GM12878 (cell line): ENCODE results near the gene CLINT1. TPM values are rescaled to one million over a fixed set of nuclear protein-coding genes. Genes with fewer than 3 reads are reported as not detected.

Experiments used
- BCL11A ChIP-seq: IDR thresholded peaks from 2 replicates; pipeline ENCODE4 v1.6.1; 2011; ENCODE audit warnings: low read depth, low read length
- BRCA1 ChIP-seq: IDR thresholded peaks from 2 replicates; pipeline ENCODE4 v1.6.1; 2011; ENCODE audit warnings: low read depth, low read length, improper control_type of control experiment
- CBX3 ChIP-seq: fragments of 200-600 bp; sonication (generic); IDR thresholded peaks from 2 replicates; pipeline ENCODE4 v1.6.1; 2016; ENCODE audit warnings: low read depth, borderline replicate concordance
- CREM ChIP-seq: IDR thresholded peaks from 2 replicates; pipeline ENCODE4 v1.6.1; 2014; ENCODE audit warnings: antibody characterized with exemption, low read depth
- EP300 ChIP-seq, 2 experiments: fragments of 150-350 bp in 1 of 2; IDR thresholded peaks; 2 replicates each; pipeline ENCODE4 v1.6.1; 2011 to 2012; ENCODE audit warnings: low read depth in 2 of 2, low read length in 2 of 2, borderline replicate concordance in 1 of 2, improper control_type of control experiment in 1 of 2, inconsistent platforms in 1 of 2; ENCODE audit not compliant: control insufficient read depth in 1 of 2
- ETV6 ChIP-seq, 2 experiments: fragments of 450-650 bp in 1 of 2; IDR thresholded peaks in 1 of 2; conservative IDR thresholded peaks in 1 of 2; 2 replicates each; pipeline ENCODE4 v1.6.1; 2014; ENCODE audit warnings: antibody characterized with exemption in 1 of 2, borderline replicate concordance in 1 of 2, low read depth in 1 of 2, mild to moderate bottlenecking in 1 of 2, moderate library complexity in 1 of 2
- FOS ChIP-seq: IDR thresholded peaks from 3 replicates; pipeline ENCODE4 v1.6.1; 2011; ENCODE audit warnings: borderline replicate concordance; ENCODE audit not compliant: insufficient read length; ENCODE audit errors: extremely low read depth
- HDAC6 ChIP-seq: fragments of 200-600 bp; sonication (generic); IDR thresholded peaks from one replicate; pipeline ENCODE4 v1.8.0; 2017; ENCODE audit warnings: antibody characterized with exemption; ENCODE audit not compliant: unreplicated experiment
- HDGF ChIP-seq: fragments of 450-650 bp; IDR thresholded peaks from 2 replicates; pipeline ENCODE4 v1.6.1; 2016; ENCODE audit warnings: antibody characterized with exemption
- MEF2A ChIP-seq: IDR thresholded peaks from 2 replicates; pipeline ENCODE4 v1.6.1; 2011; ENCODE audit warnings: low read depth, mild to moderate bottlenecking, low read length, moderate library complexity; ENCODE audit not compliant: insufficient read depth
- RBBP5 ChIP-seq: fragments of 200-600 bp; sonication (generic); conservative IDR thresholded peaks from 2 replicates; pipeline ENCODE4 v1.6.1; 2016
- RUNX3 ChIP-seq: IDR thresholded peaks from 2 replicates; pipeline ENCODE4 v1.6.1; 2012; ENCODE audit warnings: low read length, inconsistent platforms
- SREBF2 ChIP-seq: IDR thresholded peaks from 2 replicates; pipeline ENCODE4 v1.6.1; 2012; ENCODE audit warnings: mild to moderate bottlenecking, low read length
- STAT1 ChIP-seq: fragments of 450-650 bp; conservative IDR thresholded peaks from 2 replicates; pipeline ENCODE4 v1.6.1; 2014; ENCODE audit warnings: antibody characterized with exemption, mild to moderate bottlenecking
- TARDBP ChIP-seq: IDR thresholded peaks from 2 replicates; pipeline ENCODE4 v1.6.1; 2016; ENCODE audit warnings: borderline replicate concordance
- WRNIP1 ChIP-seq: IDR thresholded peaks from 2 replicates; pipeline ENCODE4 v1.6.1; 2011; ENCODE audit warnings: low read depth, low read length, improper control_type of control experiment, borderline replicate concordance
- polyA plus RNA-seq, 11 experiments: library from polyadenylated mRNA; depleted of rRNA in 4 of 11; unstranded in 6 of 11; stranded (reverse) in 5 of 11; fragments of >200 nt; fragmentation: Nextera tagmentation in 4 of 11; fragmentation: Illumina TruSeq in 1 of 11; extraction: Ambion mirVana in 4 of 11; extraction: Trizol in 1 of 11; gene quantifications; 1 replicate in 1 of 11; 2 replicates in 10 of 11; pipeline versions ENCODE4 v1.2.1 to v1.2.3, GENCODE V29; 2011 to 2016; ENCODE audit warnings: inconsistent platforms in 2 of 11, missing spikeins in 2 of 11, low read depth in 1 of 11
- total RNA-seq, 4 experiments: library from RNA; depleted of rRNA in 3 of 4; stranded (reverse); fragments of >200 nt in 3 of 4; fragmentation: Illumina TruSeq in 1 of 4; extraction: Trizol in 1 of 4; gene quantifications; 2 replicates each; pipeline versions ENCODE4 v1.2.1 to v1.2.3, GENCODE V29; 2013 to 2021
- TF ChIP-seq, protein P1 (sequence below): IDR thresholded peaks from 2 replicates; pipeline ENCODE4 v1.6.1; 2011; ENCODE audit warnings: borderline replicate concordance, low read depth, mild to moderate bottlenecking, moderate library complexity, low read length; ENCODE audit not compliant: insufficient read depth, poor library complexity, severe bottlenecking
- TF ChIP-seq, protein P2 (sequence below): fragments of 150-350 bp; IDR thresholded peaks from 2 replicates; pipeline ENCODE4 v1.6.1; 2014; ENCODE audit warnings: mild to moderate bottlenecking, low read depth, low read length
- TF ChIP-seq, protein P3 (sequence below): fragments of 450-650 bp; formaldehyde crosslinking; IDR thresholded peaks from 2 replicates; pipeline ENCODE4 v1.4.0; 2020; ENCODE audit warnings: mild to moderate bottlenecking, moderate library complexity
- TF ChIP-seq, protein P4 (sequence below): fragments of 450-650 bp; IDR thresholded peaks from 2 replicates; pipeline ENCODE4 v1.6.1; 2017; ENCODE audit warnings: mild to moderate bottlenecking, low read depth, inconsistent platforms; ENCODE audit not compliant: poor library complexity, severe bottlenecking

Gene CLINT1
- total and polyA plus RNA-seq, 10 of the 15 experiments (the other 5 are each of a cell fraction or from before 2014, with no cell fraction given): 30.0 to 136 (median 105) TPM

DNA sequence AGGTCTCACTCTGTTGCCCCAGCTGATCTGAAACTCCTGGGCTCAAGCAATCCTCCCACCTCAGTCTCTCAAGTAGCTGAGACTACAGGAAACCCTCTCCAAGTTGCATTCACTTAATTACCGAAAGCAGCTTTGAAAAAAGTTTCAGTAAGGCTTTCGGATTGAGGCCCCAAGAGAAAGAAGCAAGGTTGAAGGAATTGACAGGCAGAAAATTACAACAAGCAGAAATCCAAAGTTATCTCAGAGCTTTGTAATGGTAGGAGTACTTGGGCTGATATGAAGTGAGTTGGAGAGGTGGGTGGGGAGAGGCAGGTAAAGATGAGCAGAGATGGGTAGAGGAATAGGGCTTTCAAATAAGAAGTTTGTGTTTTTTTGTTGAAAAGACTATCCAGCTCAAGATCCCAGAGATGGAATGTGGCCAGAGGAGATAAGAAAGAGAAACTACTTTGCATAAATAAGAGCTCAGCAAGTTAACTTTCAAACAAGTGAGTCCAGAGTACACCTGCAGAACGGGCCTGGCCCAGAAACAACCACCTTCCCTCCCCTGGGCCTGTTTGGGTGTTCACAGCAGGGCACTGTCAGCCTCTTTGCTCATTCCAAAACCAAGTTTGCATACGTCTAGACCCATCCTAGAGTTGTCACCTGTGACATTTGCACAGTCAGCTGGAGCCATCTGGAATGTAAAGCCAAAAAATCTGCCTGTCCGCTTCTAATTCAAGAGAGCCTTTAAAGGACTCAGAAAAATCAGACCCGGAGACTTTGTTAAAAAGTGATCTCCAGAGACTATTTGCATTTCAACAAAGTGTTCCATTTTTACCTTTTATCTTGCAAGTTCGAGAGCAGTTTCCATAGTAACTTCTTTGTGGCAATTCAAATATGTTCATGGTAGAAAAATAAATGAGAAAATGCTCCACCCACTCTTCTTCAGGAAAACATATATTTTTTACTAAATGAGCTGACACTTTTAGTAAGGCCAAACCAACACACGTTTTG is 2.2 kb upstream of the CLINT1 start (continued):
- TF ChIP-seq FOS: no peak
- TF ChIP-seq, protein P1, sequence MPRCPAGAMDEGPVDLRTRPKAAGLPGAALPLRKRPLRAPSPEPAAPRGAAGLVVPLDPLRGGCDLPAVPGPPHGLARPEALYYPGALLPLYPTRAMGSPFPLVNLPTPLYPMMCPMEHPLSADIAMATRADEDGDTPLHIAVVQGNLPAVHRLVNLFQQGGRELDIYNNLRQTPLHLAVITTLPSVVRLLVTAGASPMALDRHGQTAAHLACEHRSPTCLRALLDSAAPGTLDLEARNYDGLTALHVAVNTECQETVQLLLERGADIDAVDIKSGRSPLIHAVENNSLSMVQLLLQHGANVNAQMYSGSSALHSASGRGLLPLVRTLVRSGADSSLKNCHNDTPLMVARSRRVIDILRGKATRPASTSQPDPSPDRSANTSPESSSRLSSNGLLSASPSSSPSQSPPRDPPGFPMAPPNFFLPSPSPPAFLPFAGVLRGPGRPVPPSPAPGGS: peak; percentile 74
- TF ChIP-seq HDGF: no peak
- no peak for TF ChIP-seq STAT1
- TF ChIP-seq CREM: peak; percentile 70
- peak; percentile 77 to 85 for TF ChIP-seq EP300 (IDR thresholded peaks at IDR 0.05; ENCODE audit: borderline replicate concordance in 1 of 2, control insufficient read depth in 1 of 2, low read depth in 2 of 2, low read length in 2 of 2)
- TF ChIP-seq, protein P2, sequence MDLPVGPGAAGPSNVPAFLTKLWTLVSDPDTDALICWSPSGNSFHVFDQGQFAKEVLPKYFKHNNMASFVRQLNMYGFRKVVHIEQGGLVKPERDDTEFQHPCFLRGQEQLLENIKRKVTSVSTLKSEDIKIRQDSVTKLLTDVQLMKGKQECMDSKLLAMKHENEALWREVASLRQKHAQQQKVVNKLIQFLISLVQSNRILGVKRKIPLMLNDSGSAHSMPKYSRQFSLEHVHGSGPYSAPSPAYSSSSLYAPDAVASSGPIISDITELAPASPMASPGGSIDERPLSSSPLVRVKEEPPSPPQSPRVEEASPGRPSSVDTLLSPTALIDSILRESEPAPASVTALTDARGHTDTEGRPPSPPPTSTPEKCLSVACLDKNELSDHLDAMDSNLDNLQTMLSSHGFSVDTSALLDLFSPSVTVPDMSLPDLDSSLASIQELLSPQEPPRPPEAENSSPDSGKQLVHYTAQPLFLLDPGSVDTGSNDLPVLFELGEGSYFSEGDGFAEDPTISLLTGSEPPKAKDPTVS: no peak
- TF ChIP-seq ETV6 (conservative IDR thresholded peaks at IDR 0.05 in 1 of 2, IDR thresholded peaks at IDR 0.05 in 1 of 2; ENCODE audit: borderline replicate concordance in 1 of 2, low read depth in 1 of 2): peak in 1 of 2 experiments; percentile 61; a peak in 2 of 4 replicates
- no peak for TF ChIP-seq HDAC6
- TF ChIP-seq WRNIP1: no peak
- no peak for TF ChIP-seq RBBP5
- TF ChIP-seq BCL11A: peak; percentile 91
- TF ChIP-seq, protein P3, sequence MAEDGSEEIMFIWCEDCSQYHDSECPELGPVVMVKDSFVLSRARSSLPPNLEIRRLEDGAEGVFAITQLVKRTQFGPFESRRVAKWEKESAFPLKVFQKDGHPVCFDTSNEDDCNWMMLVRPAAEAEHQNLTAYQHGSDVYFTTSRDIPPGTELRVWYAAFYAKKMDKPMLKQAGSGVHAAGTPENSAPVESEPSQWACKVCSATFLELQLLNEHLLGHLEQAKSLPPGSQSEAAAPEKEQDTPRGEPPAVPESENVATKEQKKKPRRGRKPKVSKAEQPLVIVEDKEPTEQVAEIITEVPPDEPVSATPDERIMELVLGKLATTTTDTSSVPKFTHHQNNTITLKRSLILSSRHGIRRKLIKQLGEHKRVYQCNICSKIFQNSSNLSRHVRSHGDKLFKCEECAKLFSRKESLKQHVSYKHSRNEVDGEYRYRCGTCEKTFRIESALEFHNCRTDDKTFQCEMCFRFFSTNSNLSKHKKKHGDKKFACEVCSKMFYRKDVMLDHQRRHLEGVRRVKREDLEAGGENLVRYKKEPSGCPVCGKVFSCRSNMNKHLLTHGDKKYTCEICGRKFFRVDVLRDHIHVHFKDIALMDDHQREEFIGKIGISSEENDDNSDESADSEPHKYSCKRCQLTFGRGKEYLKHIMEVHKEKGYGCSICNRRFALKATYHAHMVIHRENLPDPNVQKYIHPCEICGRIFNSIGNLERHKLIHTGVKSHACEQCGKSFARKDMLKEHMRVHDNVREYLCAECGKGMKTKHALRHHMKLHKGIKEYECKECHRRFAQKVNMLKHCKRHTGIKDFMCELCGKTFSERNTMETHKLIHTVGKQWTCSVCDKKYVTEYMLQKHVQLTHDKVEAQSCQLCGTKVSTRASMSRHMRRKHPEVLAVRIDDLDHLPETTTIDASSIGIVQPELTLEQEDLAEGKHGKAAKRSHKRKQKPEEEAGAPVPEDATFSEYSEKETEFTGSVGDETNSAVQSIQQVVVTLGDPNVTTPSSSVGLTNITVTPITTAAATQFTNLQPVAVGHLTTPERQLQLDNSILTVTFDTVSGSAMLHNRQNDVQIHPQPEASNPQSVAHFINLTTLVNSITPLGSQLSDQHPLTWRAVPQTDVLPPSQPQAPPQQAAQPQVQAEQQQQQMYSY (CRISPR knock-in tag): no peak
- TF ChIP-seq RUNX3: peak; percentile 77
- TF ChIP-seq, protein P4, sequence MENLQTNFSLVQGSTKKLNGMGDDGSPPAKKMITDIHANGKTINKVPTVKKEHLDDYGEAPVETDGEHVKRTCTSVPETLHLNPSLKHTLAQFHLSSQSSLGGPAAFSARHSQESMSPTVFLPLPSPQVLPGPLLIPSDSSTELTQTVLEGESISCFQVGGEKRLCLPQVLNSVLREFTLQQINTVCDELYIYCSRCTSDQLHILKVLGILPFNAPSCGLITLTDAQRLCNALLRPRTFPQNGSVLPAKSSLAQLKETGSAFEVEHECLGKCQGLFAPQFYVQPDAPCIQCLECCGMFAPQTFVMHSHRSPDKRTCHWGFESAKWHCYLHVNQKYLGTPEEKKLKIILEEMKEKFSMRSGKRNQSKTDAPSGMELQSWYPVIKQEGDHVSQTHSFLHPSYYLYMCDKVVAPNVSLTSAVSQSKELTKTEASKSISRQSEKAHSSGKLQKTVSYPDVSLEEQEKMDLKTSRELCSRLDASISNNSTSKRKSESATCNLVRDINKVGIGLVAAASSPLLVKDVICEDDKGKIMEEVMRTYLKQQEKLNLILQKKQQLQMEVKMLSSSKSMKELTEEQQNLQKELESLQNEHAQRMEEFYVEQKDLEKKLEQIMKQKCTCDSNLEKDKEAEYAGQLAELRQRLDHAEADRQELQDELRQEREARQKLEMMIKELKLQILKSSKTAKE: peak; percentile 93
- no peak for TF ChIP-seq BRCA1
- no peak for TF ChIP-seq CBX3
- TF ChIP-seq TARDBP: no peak
- no peak for TF ChIP-seq SREBF2
- TF ChIP-seq MEF2A: peak; percentile 86
